Panc1 (cell line): ENCODE data around the gene CPZ. TPM values are rescaled to one million over a fixed set of nuclear protein-coding genes. Genes with fewer than 3 reads are reported as not detected.

Experiments
- ATAC-seq: fragments of 200-7000 bp; cut with Tn5 transposase; 2 replicates; pipeline ENCODE4 v1.9.1; 2020; ENCODE audit warnings: mild to moderate bottlenecking, moderate library complexity
- BruUV-seq: library from RNA; stranded (reverse); fragments of 400-500 nt; replicated peaks from 2 replicates; lab custom pipeline; 2021; lab: Mats Ljungman, UMichigan
- CTCF ChIA-PET: fragments of 300-600 bp; sonication (Branson Sonifier 250); formaldehyde crosslinking; loops from one replicate; lab custom pipeline; 2022; ENCODE audit warnings: antibody characterized with exemption; lab: Charles Lee
- POLR2A ChIA-PET: fragments of 300-600 bp; sonication (Branson Sonifier 250); formaldehyde crosslinking; loops from one replicate; lab custom pipeline; 2022; ENCODE audit warnings: antibody characterized with exemption; lab: Charles Lee
- DNase-seq: peaks from one replicate; pipeline ENCODE4 v3.0.0-alpha.2; 2010; ENCODE audit warnings: low read depth, low spot score
- H3K27ac ChIP-seq: 2 replicates; pipeline ENCODE4 v1.5.1; 2011; ENCODE audit warnings: mild to moderate bottlenecking, low read length, inconsistent platforms
- H3K27me3 ChIP-seq: fragments of 200-500 bp; sonication (Bioruptor generic); 2 replicates; pipeline ENCODE4 v1.6.0; 2014; ENCODE audit warnings: low read length, inconsistent platforms; ENCODE audit not compliant: control insufficient read depth, insufficient read depth
- H3K36me3 ChIP-seq: fragments of 200-500 bp; sonication (Bioruptor generic); 2 replicates; pipeline ENCODE4 v1.5.1; 2014; ENCODE audit warnings: inconsistent platforms, mild to moderate bottlenecking, low read length, moderate library complexity; ENCODE audit not compliant: control insufficient read depth, insufficient read depth
- H3K4me1 ChIP-seq: 2 replicates; pipeline ENCODE4 v1.5.1; 2011; ENCODE audit warnings: inconsistent platforms, mild to moderate bottlenecking, low read length, moderate library complexity; ENCODE audit not compliant: control insufficient read depth, insufficient read depth
- H3K4me3 ChIP-seq, 2 experiments: 2 replicates each; pipeline ENCODE4 v1.5.1; 2011 to 2012; ENCODE audit warnings: low read depth in 2 of 2, low read length in 2 of 2, mild to moderate bottlenecking in 2 of 2, inconsistent platforms in 1 of 2, moderate library complexity in 1 of 2
- H3K9me3 ChIP-seq: fragments of 200-500 bp; sonication (Bioruptor generic); 2 replicates; pipeline ENCODE4 v1.5.1; 2014; ENCODE audit warnings: low read depth, mild to moderate bottlenecking, inconsistent platforms, low read length, moderate library complexity; ENCODE audit not compliant: control insufficient read depth, insufficient read depth
- CTCF ChIP-seq: fragments of 450-650 bp; IDR thresholded peaks from 2 replicates; pipeline ENCODE4 v1.5.1; 2017; ENCODE audit warnings: mild to moderate bottlenecking
- POLR2AphosphoS5 ChIP-seq: IDR thresholded peaks from 2 replicates; pipeline ENCODE4 v1.6.1; 2012; ENCODE audit warnings: mild to moderate bottlenecking, low read depth, low read length, moderate library complexity
- SIN3A ChIP-seq: IDR thresholded peaks from 2 replicates; pipeline ENCODE4 v1.6.1; 2012; ENCODE audit warnings: low read depth, mild to moderate bottlenecking, low read length, moderate library complexity, borderline replicate concordance; ENCODE audit not compliant: insufficient read depth
- TCF7L2 ChIP-seq: IDR thresholded peaks from 2 replicates; pipeline ENCODE4 v1.6.1; 2011; ENCODE audit warnings: mild to moderate bottlenecking, low read depth, low read length, inconsistent platforms
- in situ Hi-C: cut with HindIII; loops from 2 replicates; pipeline ENCODE4 v1.10.0; 2016; ENCODE audit warnings: low sequenced_read_pairs, low pct_unique_long_range_greater_than_20kb
- intact Hi-C: fragments of 100-400 bp; cut with micrococcal nuclease; formaldehyde crosslinking; loops from one replicate; pipeline ENCODE4 v1.10.0; 2022; ENCODE audit not compliant: unreplicated experiment
- total RNA-seq: library from RNA; stranded (reverse); gene quantifications from one replicate; pipeline ENCODE4 v1.2.1, GENCODE V29; 2021; ENCODE audit not compliant: unreplicated experiment
- TF ChIP-seq, protein P1 (sequence below), 2 experiments: IDR thresholded peaks; 2 replicates each; pipeline ENCODE4 v1.6.1; 2011 to 2012; ENCODE audit warnings: low read depth in 2 of 2, control low read depth in 1 of 2, low read length in 1 of 2, mild to moderate bottlenecking in 1 of 2, moderate library complexity in 1 of 2; ENCODE audit not compliant: insufficient read depth in 1 of 2

Gene CPZ
- total RNA-seq, 1 experiment from 2014 or later, result 0.15 TPM

- intact Hi-C loops (no loop called here), in situ Hi-C loops (no loop called here)
- Histone ChIP-seq H3K9me3 (no peaks in the 10 kb centered on the region), H3K27ac (no peak overlapping the region), H3K36me3 (no peaks in the 10 kb centered on the region), H3K4me3 (no peak overlapping the region), H3K4me1 (no peaks in the 10 kb centered on the region), H3K27me3 (no peaks in the 10 kb centered on the region)
- no peak for ATAC-seq
- ChIA-PET POLR2A (no interaction called here), CTCF (no interaction called here)
- no peak for TF ChIP-seq POLR2AphosphoS5
- TF ChIP-seq CTCF, result no peak
- TF ChIP-seq, protein P1, sequence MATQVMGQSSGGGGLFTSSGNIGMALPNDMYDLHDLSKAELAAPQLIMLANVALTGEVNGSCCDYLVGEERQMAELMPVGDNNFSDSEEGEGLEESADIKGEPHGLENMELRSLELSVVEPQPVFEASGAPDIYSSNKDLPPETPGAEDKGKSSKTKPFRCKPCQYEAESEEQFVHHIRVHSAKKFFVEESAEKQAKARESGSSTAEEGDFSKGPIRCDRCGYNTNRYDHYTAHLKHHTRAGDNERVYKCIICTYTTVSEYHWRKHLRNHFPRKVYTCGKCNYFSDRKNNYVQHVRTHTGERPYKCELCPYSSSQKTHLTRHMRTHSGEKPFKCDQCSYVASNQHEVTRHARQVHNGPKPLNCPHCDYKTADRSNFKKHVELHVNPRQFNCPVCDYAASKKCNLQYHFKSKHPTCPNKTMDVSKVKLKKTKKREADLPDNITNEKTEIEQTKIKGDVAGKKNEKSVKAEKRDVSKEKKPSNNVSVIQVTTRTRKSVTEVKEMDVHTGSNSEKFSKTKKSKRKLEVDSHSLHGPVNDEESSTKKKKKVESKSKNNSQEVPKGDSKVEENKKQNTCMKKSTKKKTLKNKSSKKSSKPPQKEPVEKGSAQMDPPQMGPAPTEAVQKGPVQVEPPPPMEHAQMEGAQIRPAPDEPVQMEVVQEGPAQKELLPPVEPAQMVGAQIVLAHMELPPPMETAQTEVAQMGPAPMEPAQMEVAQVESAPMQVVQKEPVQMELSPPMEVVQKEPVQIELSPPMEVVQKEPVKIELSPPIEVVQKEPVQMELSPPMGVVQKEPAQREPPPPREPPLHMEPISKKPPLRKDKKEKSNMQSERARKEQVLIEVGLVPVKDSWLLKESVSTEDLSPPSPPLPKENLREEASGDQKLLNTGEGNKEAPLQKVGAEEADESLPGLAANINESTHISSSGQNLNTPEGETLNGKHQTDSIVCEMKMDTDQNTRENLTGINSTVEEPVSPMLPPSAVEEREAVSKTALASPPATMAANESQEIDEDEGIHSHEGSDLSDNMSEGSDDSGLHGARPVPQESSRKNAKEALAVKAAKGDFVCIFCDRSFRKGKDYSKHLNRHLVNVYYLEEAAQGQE (IDR thresholded peaks at IDR 0.05; ENCODE audit: insufficient read depth in 1 of 2, low read depth in 2 of 2, low read length in 1 of 2), result no peak
- no peak for TF ChIP-seq SIN3A
- TF ChIP-seq TCF7L2, result no peak
- no TSS peak for BruUV-seq
- DNase-seq, result no peak
Observed at GRCh38 chr4:8647626-8648025, 55.1 kb downstream of the CPZ start.

GRCh38 chr4:8648296-8648695, 55.7 kb downstream of the CPZ start:
- DNase-seq, result no peak
- H3K27me3 ChIP-seq, result no peaks in the 10 kb centered on the region
- H3K27ac ChIP-seq, result no peak overlapping the region
- ATAC-seq, result no peak
- no TSS peak for BruUV-seq
- H3K4me1 ChIP-seq, result no peaks in the 10 kb centered on the region
- POLR2A ChIA-PET, result no interaction called here
- H3K9me3 ChIP-seq, result no peaks in the 10 kb centered on the region
- TF ChIP-seq TCF7L2 (no peak), CTCF (no peak), SIN3A (no peak), POLR2AphosphoS5 (no peak)
- TF ChIP-seq, protein P1 (IDR thresholded peaks at IDR 0.05; ENCODE audit: insufficient read depth in 1 of 2, low read depth in 2 of 2, low read length in 1 of 2), result no peak
- CTCF ChIA-PET, result no interaction called here
- in situ Hi-C loops, result no loop called here
- H3K4me3 ChIP-seq, result no peak overlapping the region
- H3K36me3 ChIP-seq, result no peaks in the 10 kb centered on the region
- intact Hi-C loops, result no loop called here
